Islet precursor cell (in vitro differentiated cells): ENCODE measurements around the gene ADAMTS14.

Source experiments
- DNase-seq: peaks from one replicate; pipeline ENCODE4 v3.0.0-alpha.2; 2018

ADAMTS14 gene

GRCh38 chr10:70773965-70774809, 101.9 kb downstream of the ADAMTS14 start:
- peak; percentile 50 for DNase-seq

GRCh38 chr10:70774810-70775678, 102.7 kb downstream of the ADAMTS14 start:
- DNase-seq: peak; percentile 55

- DNase-seq: peak; percentile 50
Measured at GRCh38 chr10:70775679-70776454, 103.6 kb downstream of the ADAMTS14 start.

- DNase-seq: peak; percentile 42
Measured at GRCh38 chr10:70776455-70777005, 104.2 kb downstream of the ADAMTS14 start.

- peak; percentile 45 for DNase-seq
Measured at GRCh38 chr10:70777063-70777875, 105.0 kb downstream of the ADAMTS14 start.

GRCh38 chr10:70778267-70778924, 106.1 kb downstream of the ADAMTS14 start:
- DNase-seq: peak; percentile 54

- DNase-seq: peak; percentile 45
Measured at GRCh38 chr10:70779088-70779487, 106.8 kb downstream of the ADAMTS14 start.

- no peak for DNase-seq
Measured at GRCh38 chr10:70779511-70780369, 107.4 kb downstream of the ADAMTS14 start.

GRCh38 chr10:70780370-70780760, 108.1 kb downstream of the ADAMTS14 start:
- no peak for DNase-seq

GRCh38 chr10:70780772-70781171, 108.5 kb downstream of the ADAMTS14 start:
- no peak for DNase-seq

GRCh38 chr10:70781461-70782051, 109.2 kb downstream of the ADAMTS14 start:
- no peak for DNase-seq

GRCh38 chr10:70782086-70782745, 109.9 kb downstream of the ADAMTS14 start:
- no peak for DNase-seq

GRCh38 chr10:70782746-70783680, 110.7 kb downstream of the ADAMTS14 start:
- no peak for DNase-seq

GRCh38 chr10:70784016-70784415, 111.7 kb downstream of the ADAMTS14 start:
- no peak for DNase-seq

- no peak for DNase-seq
Measured at GRCh38 chr10:70784471-70784870, 112.2 kb downstream of the ADAMTS14 start.

- DNase-seq: no peak
Measured at GRCh38 chr10:70785190-70785589, 112.9 kb downstream of the ADAMTS14 start, which contains the start of gene TBATA. Gene TBATA (minus strand): TSS chr10:70785377. CDS start chr10:70783379, 1,998 bp downstream.

GRCh38 chr10:70786799-70787415, 114.6 kb downstream of the ADAMTS14 start:
- DNase-seq: no peak
